Measurements from ENCODE around the gene SCNN1A.

SCNN1A gene

DNA sequence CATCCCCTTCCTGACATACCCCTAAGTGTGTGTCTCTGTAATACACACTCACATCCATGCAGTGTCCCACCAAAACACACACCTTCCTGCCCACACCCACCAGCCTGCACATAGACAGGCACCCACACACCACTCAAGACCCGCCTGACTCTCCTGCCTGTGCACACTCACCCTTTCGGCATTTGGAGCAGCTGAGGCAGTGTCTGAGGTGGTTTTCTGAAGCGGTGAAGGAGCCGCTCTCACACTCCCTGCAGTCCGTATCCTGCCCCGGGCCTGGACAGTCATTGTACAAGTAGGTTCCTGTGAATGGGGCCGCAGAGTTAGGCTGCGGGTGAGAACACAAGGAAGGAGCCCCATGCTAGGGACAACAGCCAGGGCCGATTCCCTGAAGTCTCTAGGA lies 41.8 kb downstream of the SCNN1A start:
- no peak overlapping the region for H3K4me3 ChIP-seq (ENCODE audit: low read depth, low read length)
- TF ChIP-seq CTCF (IDR thresholded peaks at IDR 0.05; ENCODE audit: low read depth, low read length), result no peak
- DNase-seq (ENCODE audit: low read depth, low spot score), result peak; percentile 84
- in situ Hi-C loops (cut with HindIII; ENCODE audit: low sequenced_read_pairs), result no loop called here

DNA sequence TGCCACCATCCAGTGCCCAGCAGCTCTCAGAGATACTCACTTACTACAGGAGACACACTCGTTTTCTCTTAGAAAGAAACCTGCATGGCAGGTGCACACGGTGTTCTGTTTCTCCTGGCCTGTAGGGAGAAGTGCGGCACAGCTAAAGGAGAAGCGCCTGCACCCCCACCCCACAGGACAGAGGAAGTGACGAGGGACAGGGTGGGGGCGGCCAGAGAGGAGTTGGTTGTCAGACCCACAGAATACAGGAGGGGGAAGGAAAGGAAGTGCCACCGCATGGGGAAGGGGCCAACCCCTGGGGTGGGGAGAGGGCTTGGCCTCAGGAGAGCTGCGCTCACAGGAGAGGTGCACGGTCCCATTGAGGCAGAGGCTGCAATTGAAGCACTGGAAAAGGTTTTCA lies 42.3 kb downstream of the SCNN1A start:
- no peak for DNase-seq (ENCODE audit: low read depth, low spot score)
- in situ Hi-C loops (cut with HindIII; ENCODE audit: low sequenced_read_pairs), result no loop called here
- H3K4me3 ChIP-seq (ENCODE audit: low read depth, low read length), result no peak overlapping the region
- TF ChIP-seq CTCF (IDR thresholded peaks at IDR 0.05; ENCODE audit: low read depth, low read length), result no peak

DNA sequence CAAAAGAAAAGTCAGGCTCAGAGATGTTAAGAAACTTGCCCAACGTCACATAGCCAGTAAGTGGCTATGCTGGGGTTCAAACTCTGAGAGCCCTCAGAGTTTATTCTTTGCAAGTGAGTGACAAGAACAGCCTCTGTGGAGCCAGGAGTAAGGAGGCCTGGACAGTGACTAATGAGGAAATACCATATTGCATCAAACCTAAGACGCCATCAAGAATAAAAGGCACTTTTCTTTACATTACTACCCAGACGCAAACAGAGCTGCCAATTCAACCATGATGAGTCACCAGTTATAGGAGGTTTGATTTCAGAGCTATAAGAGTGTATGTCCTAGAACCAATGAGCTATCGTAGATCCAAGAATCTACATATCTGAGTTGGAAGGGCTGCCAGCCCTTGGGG lies 42.9 kb downstream of the SCNN1A start:
- in situ Hi-C loops (cut with HindIII; ENCODE audit: low sequenced_read_pairs), result no loop called here
- H3K4me3 ChIP-seq (ENCODE audit: low read depth, low read length), result no peak overlapping the region
- peak; percentile 74 for DNase-seq (ENCODE audit: low read depth, low spot score)

DNA sequence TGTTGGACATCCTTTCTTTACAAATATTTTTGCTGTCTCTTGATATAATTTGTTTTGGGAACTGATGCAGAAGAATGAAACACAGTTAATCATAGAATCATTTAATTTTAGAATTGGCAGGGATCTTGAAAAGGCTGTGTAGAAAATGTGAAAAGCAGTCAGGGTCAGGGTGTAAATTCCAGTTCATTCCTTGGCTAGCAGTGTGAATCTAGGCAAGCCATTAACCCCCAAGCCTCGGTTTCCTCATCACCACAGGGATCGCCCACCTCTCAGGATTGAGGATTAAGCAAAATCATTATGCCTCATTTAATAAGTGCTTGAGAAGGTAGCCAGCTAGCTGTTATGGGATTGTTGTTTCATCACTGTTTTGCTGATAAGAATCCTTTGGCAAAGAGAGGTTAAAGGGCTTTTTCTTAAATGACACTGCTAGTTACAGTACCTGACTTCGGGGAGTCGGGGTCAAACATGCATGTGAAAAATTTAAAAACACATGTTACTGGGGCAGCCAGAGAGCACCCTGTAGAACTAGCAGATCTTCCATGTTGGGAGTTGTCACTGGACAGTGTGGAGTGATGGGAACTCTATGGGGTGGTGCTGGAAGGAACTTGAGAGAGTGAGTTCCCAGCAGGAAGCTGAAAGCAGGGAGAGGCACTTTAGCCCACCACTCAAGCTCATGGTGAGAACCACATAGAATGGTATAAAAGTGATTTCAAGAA lies 44.2 kb downstream of the SCNN1A start:
- in situ Hi-C loops (cut with HindIII; ENCODE audit: low sequenced_read_pairs), result no loop called here
- H3K4me3 ChIP-seq (ENCODE audit: low read depth, low read length), result no peak overlapping the region
- TF ChIP-seq CTCF (IDR thresholded peaks at IDR 0.05; ENCODE audit: low read depth, low read length), result no peak
- no peak for DNase-seq (ENCODE audit: low read depth, low spot score)

More for the DNA sequence above, 42.9 kb downstream of the SCNN1A start:
- TF ChIP-seq CTCF (IDR thresholded peaks at IDR 0.05; ENCODE audit: low read depth, low read length), result no peak

GRCh38 chr12:6330192-6330591 lies 45.2 kb downstream of the SCNN1A start:
- DNase-seq (ENCODE audit: low read depth, low spot score), result no peak
- no peak overlapping the region for H3K4me3 ChIP-seq (ENCODE audit: low read depth, low read length)
- in situ Hi-C loops (cut with HindIII; ENCODE audit: low sequenced_read_pairs), result no loop called here
- no peak for TF ChIP-seq CTCF (IDR thresholded peaks at IDR 0.05; ENCODE audit: low read depth, low read length)

DNA sequence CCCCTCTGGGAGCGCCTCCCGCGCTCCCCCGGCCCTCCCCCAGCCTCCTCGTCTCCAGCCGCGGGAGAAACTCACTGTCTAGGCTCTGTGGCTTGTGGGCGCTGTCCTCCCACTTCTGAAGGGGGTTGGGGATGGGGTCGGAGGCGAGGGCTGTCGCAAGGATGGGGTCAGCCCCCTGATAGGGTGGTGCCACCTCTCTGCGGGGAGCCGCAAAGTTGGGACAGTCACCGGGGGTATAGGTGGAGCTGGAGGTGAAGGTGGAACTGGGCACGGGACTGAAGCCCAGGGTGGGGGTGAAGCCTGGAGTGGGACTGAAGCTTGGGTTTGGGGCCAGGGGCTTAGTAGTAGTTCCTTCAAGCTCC lies 45.7 kb downstream of the SCNN1A start:
- in situ Hi-C loops (cut with HindIII; ENCODE audit: low sequenced_read_pairs), result no loop called here
- DNase-seq (ENCODE audit: low read depth, low spot score), result no peak
- no peak overlapping the region for H3K4me3 ChIP-seq (ENCODE audit: low read depth, low read length)
- TF ChIP-seq CTCF (IDR thresholded peaks at IDR 0.05; ENCODE audit: low read depth, low read length), result no peak
